CD14-positive monocyte (primary cell): ENCODE measurements around the gene METTL21A. TPM values are rescaled to one million over a fixed set of nuclear protein-coding genes. Genes with fewer than 3 reads are reported as not detected.
A peak's percentile ranks its signal among the peaks of the same experiment; 100 is the strongest.

Experiments used
- DNase-seq, 3 donors: peaks; one replicate each; pipeline ENCODE4 v3.0.0-alpha.2; 2011 to 2022
- H2AFZ ChIP-seq: 2 replicates; pipeline ENCODE4 v1.6.0; 2012; ENCODE audit warnings: mild to moderate bottlenecking, low read depth, low read length, inconsistent platforms; ENCODE audit not compliant: insufficient read depth, poor library complexity, severe bottlenecking
- H3K27ac ChIP-seq, 2 donors: 1 replicate in 1 of 2; 2 replicates in 1 of 2; pipeline ENCODE4 v1.5.1; 2012 to 2013; ENCODE audit warnings: low read length in 2 of 2, control low read depth in 1 of 2, inconsistent platforms in 1 of 2, low read depth in 1 of 2, mild to moderate bottlenecking in 1 of 2
- H3K27me3 ChIP-seq, 2 donors: one replicate each; pipeline versions ENCODE4 v1.6.0 to v1.6.1; 2011 to 2013; ENCODE audit warnings: low read length in 2 of 2; ENCODE audit not compliant: control insufficient read depth in 2 of 2, insufficient read depth in 2 of 2
- H3K36me3 ChIP-seq, 2 donors: replicated peaks in 1 of 2; 1 replicate in 1 of 2; 2 replicates in 1 of 2; pipeline versions ENCODE4 v1.5.1 to v1.6.1; 2012 to 2013; ENCODE audit warnings: low read length in 2 of 2, control low read depth in 1 of 2, inconsistent platforms in 1 of 2, mild to moderate bottlenecking in 1 of 2; ENCODE audit not compliant: insufficient read depth in 2 of 2, control insufficient read depth in 1 of 2
- H3K4me1 ChIP-seq, 2 donors: 1 replicate in 1 of 2; 2 replicates in 1 of 2; pipeline versions ENCODE4 v1.5.1 to v1.6.1; 2012 to 2013; ENCODE audit warnings: low read length in 2 of 2, control low read depth in 1 of 2, inconsistent platforms in 1 of 2, mild to moderate bottlenecking in 1 of 2, moderate library complexity in 1 of 2; ENCODE audit not compliant: insufficient read depth in 2 of 2, control insufficient read depth in 1 of 2
- H3K4me2 ChIP-seq: replicated peaks from 2 replicates; pipeline ENCODE3; 2012; ENCODE audit warnings: low read length, moderate library complexity, mild to moderate bottlenecking; ENCODE audit not compliant: poor library complexity, severe bottlenecking; ENCODE audit errors: extremely low read depth
- H3K4me3 ChIP-seq, 3 experiments: fragments of 200-600 bp in 1 of 3; sonication (generic) in 1 of 3; replicated peaks in 1 of 3; 1 replicate in 2 of 3; 2 replicates in 1 of 3; pipeline ENCODE4 v1.5.1; 2011 to 2013; ENCODE audit warnings: low read length in 3 of 3, mild to moderate bottlenecking in 3 of 3, control low read depth in 2 of 3, low read depth in 2 of 3, inconsistent platforms in 1 of 3, moderate library complexity in 1 of 3
- H3K79me2 ChIP-seq: 2 replicates; pipeline ENCODE4 v1.6.0; 2012; ENCODE audit warnings: mild to moderate bottlenecking, control low read depth, inconsistent platforms, low read length, moderate library complexity; ENCODE audit not compliant: insufficient read depth
- H3K9ac ChIP-seq: 2 replicates; pipeline ENCODE4 v1.6.0; 2017; ENCODE audit warnings: low read length, mild to moderate bottlenecking; ENCODE audit not compliant: insufficient read depth, poor library complexity, severe bottlenecking
- H3K9me3 ChIP-seq, 2 donors: replicated peaks in 1 of 2; 1 replicate in 1 of 2; 2 replicates in 1 of 2; pipeline versions ENCODE4 v1.5.1 to v1.6.1; 2012 to 2013; ENCODE audit warnings: low read length in 2 of 2, control low read depth in 1 of 2; ENCODE audit not compliant: control insufficient read depth in 1 of 2, insufficient read depth in 1 of 2
- H4K20me1 ChIP-seq: 2 replicates; pipeline ENCODE4 v1.6.0; 2012; ENCODE audit warnings: mild to moderate bottlenecking, low read length, control low read depth, moderate library complexity; ENCODE audit not compliant: insufficient read depth
- H3K27ac Mint-ChIP-seq, 7 donors: one replicate each; pipeline ENCODE4 v1.8.0; 2020; ENCODE audit warnings: mild to moderate bottlenecking in 7 of 7, mixed read lengths in 7 of 7, moderate library complexity in 6 of 7, inconsistent platforms in 2 of 7
- H3K27me3 Mint-ChIP-seq, 3 donors: one replicate each; pipeline ENCODE4 v1.8.0; 2021 to 2022; ENCODE audit warnings: low read depth in 3 of 3, mild to moderate bottlenecking in 3 of 3, mixed read lengths in 3 of 3, moderate library complexity in 3 of 3, inconsistent platforms in 1 of 3
- H3K36me3 Mint-ChIP-seq, 2 donors: one replicate each; pipeline ENCODE4 v1.8.0; 2020; ENCODE audit warnings: mixed read lengths in 2 of 2, inconsistent platforms in 1 of 2, mild to moderate bottlenecking in 1 of 2
- H3K4me1 Mint-ChIP-seq: one replicate; pipeline ENCODE4 v1.8.0; 2020; ENCODE audit warnings: mild to moderate bottlenecking, mixed read lengths
- H3K4me3 Mint-ChIP-seq, 2 donors: one replicate each; pipeline ENCODE4 v1.8.0; 2020; ENCODE audit warnings: mild to moderate bottlenecking in 2 of 2, mixed read lengths in 2 of 2, moderate library complexity in 1 of 2
- H3K9me3 Mint-ChIP-seq, 7 donors: one replicate each; pipeline ENCODE4 v1.8.0; 2020 to 2022; ENCODE audit warnings: mixed read lengths in 7 of 7, mild to moderate bottlenecking in 6 of 7, moderate library complexity in 6 of 7, inconsistent platforms in 2 of 7
- CTCF ChIP-seq: fragments of 200-600 bp; IDR thresholded peaks from one replicate; pipeline ENCODE4 v1.8.0; 2022; ENCODE audit warnings: antibody characterized with exemption, mild to moderate bottlenecking
- WGBS: methylation state at CpG from one replicate; pipeline ENCODE4 v1.1.5; 2013; ENCODE audit warnings: missing lambda C conversion rate; ENCODE audit not compliant: insufficient coverage; 5-methylcytosine and 5-hydroxymethylcytosine counted together
- intact Hi-C, 2 donors: fragments of 100-400 bp; cut with micrococcal nuclease; formaldehyde crosslinking; loops; one replicate each; pipeline versions ENCODE4 v1.15.0 to v1.15.1; 2023
- polyA plus RNA-seq, 3 donors: library from polyadenylated mRNA; depleted of rRNA in 1 of 3; unstranded in 2 of 3; stranded (reverse) in 1 of 3; fragments of 300-500 nt in 2 of 3; fragments of >200 nt in 1 of 3; fragmentation: Illumina TruSeq in 2 of 3; gene quantifications; 1 replicate in 2 of 3; 2 replicates in 1 of 3; pipeline ENCODE4 v1.2.3, GENCODE V29; 2012 to 2021

The METTL21A gene
- polyA plus RNA-seq, 3 donors = 13.5 to 47.0 (median 44.7) TPM

- H3K27ac Mint-ChIP-seq = peak overlapping the region in 1 of 7 donors; percentile 42
- H3K4me2 ChIP-seq = no peak overlapping the region
Measured at GRCh38 chr2:207594731-207595130, 30.5 kb downstream of the METTL21A start.

GRCh38 chr2:207594264-207594663, 30.9 kb downstream of the METTL21A start:
- Histone ChIP-seq H3K9me3 (peaks cover 10 to 12% of the 10 kb centered on the region in 2 donors), H4K20me1 (peaks cover 32% of the 10 kb centered on the region), H3K27me3 (no peaks in the 10 kb centered on the region), H2AFZ (no peak overlapping the region), H3K4me2 (no peak overlapping the region), H3K4me1 (no peaks in the 10 kb centered on the region), H3K79me2 (peaks cover 32% of the 10 kb centered on the region), H3K4me3 (no peak overlapping the region), H3K27ac (peak overlapping the region in 1 of 2 donors; percentile 47), H3K36me3 (peaks cover 40 to 94% of the 10 kb centered on the region in 2 donors), H3K9ac (no peak overlapping the region)
- Mint-ChIP-seq H3K9me3 (peaks cover 0 to 13% (median 7%) of the 10 kb centered on the region in 7 donors), H3K27me3 (no peaks in the 10 kb centered on the region), H3K36me3 (peaks cover 58 to 74% of the 10 kb centered on the region in 2 donors), H3K27ac (peak overlapping the region in 5 of 7 donors; percentile 12 to 82 (median 54)), H3K4me1 (peaks cover 8% of the 10 kb centered on the region), H3K4me3 (no peak overlapping the region)
- no CpG with 5 or more reads among the region's 3 CpGs for WGBS
- intact Hi-C loops = no loop called here
- no peak for TF ChIP-seq CTCF
- no peak for DNase-seq

More at GRCh38 chr2:207594731-207595130, 30.5 kb downstream of the METTL21A start:
- H3K9ac ChIP-seq = no peak overlapping the region
- Mint-ChIP-seq H3K4me3 (no peak overlapping the region), H3K36me3 (peaks cover 56 to 73% of the 10 kb centered on the region in 2 donors), H3K4me1 (peaks cover 8% of the 10 kb centered on the region), H3K9me3 (peaks cover 0 to 13% (median 7%) of the 10 kb centered on the region in 7 donors), H3K27me3 (no peaks in the 10 kb centered on the region)
- peak overlapping the region in 1 of 2 donors; percentile 47 for H3K27ac ChIP-seq
- H3K27me3 ChIP-seq = no peaks in the 10 kb centered on the region
- DNase-seq = no peak
- peaks cover 40 to 94% of the 10 kb centered on the region in 2 donors for H3K36me3 ChIP-seq
- no peak overlapping the region for H3K4me3 ChIP-seq
- H3K4me1 ChIP-seq = no peaks in the 10 kb centered on the region
- no peak for TF ChIP-seq CTCF
- H2AFZ ChIP-seq = no peak overlapping the region
- H4K20me1 ChIP-seq = peaks cover 27% of the 10 kb centered on the region
- peaks cover 27% of the 10 kb centered on the region for H3K79me2 ChIP-seq
- H3K9me3 ChIP-seq = peaks cover 10 to 12% of the 10 kb centered on the region in 2 donors
- intact Hi-C loops = no loop called here
- no CpG with 5 or more reads among the region's 4 CpGs for WGBS
